A673 (cell line): ENCODE data around the gene GATA2. TPM values are rescaled to one million over a fixed set of nuclear protein-coding genes. Genes with fewer than 3 reads are reported as not detected.
A peak's percentile ranks its signal among the peaks of the same experiment; 100 is the strongest.

ENCODE experiments used
- BruUV-seq: library from RNA; stranded (reverse); fragments of 400-500 nt; replicated peaks from 2 replicates; lab custom pipeline; 2021; lab: Mats Ljungman, UMichigan
- CTCF ChIA-PET: fragments of 300-600 bp; sonication (Branson Sonifier 250); formaldehyde crosslinking; loops from one replicate; lab custom pipeline; 2022; ENCODE audit warnings: antibody characterized with exemption; lab: Charles Lee
- POLR2A ChIA-PET: fragments of 300-600 bp; sonication (Branson Sonifier 250); formaldehyde crosslinking; loops from one replicate; lab custom pipeline; 2022; ENCODE audit warnings: antibody characterized with exemption; ENCODE audit not compliant: low non-redundant PET; lab: Charles Lee
- DNase-seq: peaks from one replicate; pipeline ENCODE4 v3.0.0-alpha.2; 2015; ENCODE audit warnings: low spot score
- H3K27ac ChIP-seq: fragments of 200-600 bp; sonication (generic); 2 replicates; pipeline ENCODE4 v1.5.1; 2016; ENCODE audit warnings: mixed run types, low read depth, mild to moderate bottlenecking, mixed read lengths, antibody characterized with exemption, low read length; ENCODE audit not compliant: poor library complexity, severe bottlenecking
- H3K27me3 ChIP-seq: fragments of 200-600 bp; sonication (generic); replicated peaks from 2 replicates; pipeline ENCODE4 v1.6.1; 2017; ENCODE audit warnings: mixed run types, low read depth, mild to moderate bottlenecking, mixed read lengths, antibody characterized with exemption, low read length; ENCODE audit not compliant: insufficient read depth, poor library complexity
- H3K36me3 ChIP-seq: fragments of 200-600 bp; sonication (generic); 2 replicates; pipeline ENCODE4 v1.6.1; 2016; ENCODE audit warnings: mixed run types, mild to moderate bottlenecking, mixed read lengths, antibody characterized with exemption, low read length; ENCODE audit not compliant: insufficient read depth, poor library complexity, severe bottlenecking
- H3K4me1 ChIP-seq: fragments of 200-600 bp; sonication (generic); 2 replicates; pipeline ENCODE4 v1.6.1; 2017; ENCODE audit warnings: mixed run types, mild to moderate bottlenecking, mixed read lengths, antibody characterized with exemption, low read length; ENCODE audit not compliant: insufficient read depth, poor library complexity, severe bottlenecking
- H3K4me3 ChIP-seq: fragments of 200-600 bp; sonication (generic); 2 replicates; pipeline ENCODE4 v1.5.1; 2016; ENCODE audit warnings: low read depth, mixed run types, mild to moderate bottlenecking, mixed read lengths, low read length; ENCODE audit not compliant: poor library complexity, severe bottlenecking
- H3K9me3 ChIP-seq: fragments of 200-600 bp; sonication (generic); 2 replicates; pipeline ENCODE4 v1.6.1; 2016; ENCODE audit warnings: mixed run types, low read depth, mild to moderate bottlenecking, mixed read lengths, antibody characterized with exemption, low read length; ENCODE audit not compliant: poor library complexity, severe bottlenecking
- CTCF ChIP-seq: fragments of 300-800, 200-600 bp; sonication (generic); conservative IDR thresholded peaks from 2 replicates; pipeline ENCODE4 v1.5.1; 2017; ENCODE audit warnings: low read depth, mild to moderate bottlenecking, antibody characterized with exemption, low read length, moderate library complexity, mixed read lengths
- EZH2 ChIP-seq: fragments of 200-600 bp; sonication (generic); IDR thresholded peaks from 2 replicates; pipeline ENCODE4 v1.6.1; 2017; ENCODE audit warnings: borderline replicate concordance, low read depth, mild to moderate bottlenecking, mixed read lengths, antibody characterized with exemption, low read length; ENCODE audit not compliant: poor library complexity, severe bottlenecking
- intact Hi-C: fragments of 100-400 bp; cut with micrococcal nuclease; formaldehyde crosslinking; loops from one replicate; pipeline ENCODE4 v1.10.0; 2022; ENCODE audit not compliant: unreplicated experiment
- total RNA-seq: library from RNA; stranded (reverse); gene quantifications from 2 replicates; pipeline ENCODE4 v1.2.3, GENCODE V29; 2021

Gene GATA2
- total RNA-seq, 1 experiment from 2014 or later, result 19.4 TPM

GRCh38 chr3:128499724-128500275, 6.8 kb upstream of the GATA2 start:
- BruUV-seq, result no TSS peak
- TF ChIP-seq CTCF (no peak), EZH2 (no peak)
- Histone ChIP-seq H3K9me3 (no peaks in the 10 kb centered on the region), H3K27ac (no peak overlapping the region), H3K36me3 (no peaks in the 10 kb centered on the region), H3K27me3 (no peaks in the 10 kb centered on the region), H3K4me3 (no peak overlapping the region), H3K4me1 (no peaks in the 10 kb centered on the region)
- no peak for DNase-seq
- intact Hi-C loops, result loop anchor here (2.0 to 5.0 kb wide), 3 partner anchors 73 to 422 kb away; no protein-coding TSS in a partner anchor
- POLR2A ChIA-PET, result no interaction called here
- CTCF ChIA-PET, result no interaction called here

GRCh38 chr3:128498901-128499530, 6.0 kb upstream of the GATA2 start:
- no peaks in the 10 kb centered on the region for H3K27me3 ChIP-seq
- H3K9me3 ChIP-seq, result no peaks in the 10 kb centered on the region
- TF ChIP-seq CTCF (no peak), EZH2 (no peak)
- no TSS peak for BruUV-seq
- POLR2A ChIA-PET, result no interaction called here
- CTCF ChIA-PET, result no interaction called here
- intact Hi-C loops, result loop anchor here (5.0 kb wide), 1 partner anchor 422 kb away; no protein-coding TSS in a partner anchor
- no peaks in the 10 kb centered on the region for H3K36me3 ChIP-seq
- no peak overlapping the region for H3K27ac ChIP-seq
- no peak for DNase-seq
- H3K4me1 ChIP-seq, result no peaks in the 10 kb centered on the region
- H3K4me3 ChIP-seq, result no peak overlapping the region

GRCh38 chr3:128498127-128498626, 5.2 kb upstream of the GATA2 start:
- no peak overlapping the region for H3K27ac ChIP-seq
- POLR2A ChIA-PET, result no interaction called here

More at GRCh38 chr3:128498127-128498626, 5.2 kb upstream of the GATA2 start:
- no peak for TF ChIP-seq EZH2
- 0 out of 2 replicates have a peak, but pooled peaks have one; percentile 2 for TF ChIP-seq CTCF
- Histone ChIP-seq H3K4me3 (peak overlapping the region; percentile 52), H3K27me3 (no peaks in the 10 kb centered on the region), H3K36me3 (no peaks in the 10 kb centered on the region), H3K9me3 (no peaks in the 10 kb centered on the region), H3K4me1 (no peaks in the 10 kb centered on the region)
- DNase-seq, result no peak
- intact Hi-C loops, result loop anchor here (5.0 kb wide), 1 partner anchor 421 kb away; no protein-coding TSS in a partner anchor
- BruUV-seq, result no TSS peak
- CTCF ChIA-PET, result interaction anchor here (1.0 kb wide), 1 partner anchor 9 kb away, joined by 3 read pairs; no protein-coding TSS in a partner anchor
